ENCODE measurements around the gene ZNF37A. TPM values are rescaled to one million over a fixed set of nuclear protein-coding genes. Genes with fewer than 3 reads are reported as not detected.
"Not testable (repeated sequence)": the region's sequence is repeated elsewhere in the genome, so short reads cannot be mapped to it uniquely, and the experiment has no call there.

Gene ZNF37A
- total RNA-seq, 1 donor from 2014 or later = 20.0 TPM

- no peak for FAIRE-seq
- no peak for DNase-seq (ENCODE audit: low spot score in 2 of 2)
These were observed 52.6 kb downstream of the ZNF37A start for GRCh38 chr10:38146579-38147333.

- FAIRE-seq (no peak), DNase-seq (ENCODE audit: low spot score in 2 of 2) (no peak)
These were observed 53.5 kb downstream of the ZNF37A start for GRCh38 chr10:38147686-38148085.

- not testable (repeated sequence) for FAIRE-seq; DNase-seq (ENCODE audit: low spot score in 2 of 2)
These were observed 56.8 kb downstream of the ZNF37A start for GRCh38 chr10:38150891-38151463.

GRCh38 chr10:38156416-38157269 lies 62.5 kb downstream of the ZNF37A start:
- no peak for DNase-seq (ENCODE audit: low spot score in 2 of 2)
- FAIRE-seq = no peak

GRCh38 chr10:38157270-38157685 lies 63.1 kb downstream of the ZNF37A start:
- FAIRE-seq = no peak
- no peak for DNase-seq (ENCODE audit: low spot score in 2 of 2)

- DNase-seq (ENCODE audit: low spot score in 2 of 2) = no peak
- FAIRE-seq = no peak
These were observed 64.9 kb downstream of the ZNF37A start for GRCh38 chr10:38159004-38159403.

- DNase-seq (ENCODE audit: low spot score in 2 of 2) (no peak), FAIRE-seq (no peak)
These were observed 69.5 kb downstream of the ZNF37A start for GRCh38 chr10:38163617-38164016.

GRCh38 chr10:38174336-38174735 lies 80.2 kb downstream of the ZNF37A start:
- DNase-seq (ENCODE audit: low spot score in 2 of 2) = no peak

GRCh38 chr10:38184477-38184876 lies 90.3 kb downstream of the ZNF37A start:
- FAIRE-seq = no peak

More at GRCh38 chr10:38174336-38174735, 80.2 kb downstream of the ZNF37A start:
- FAIRE-seq = no peak

More at GRCh38 chr10:38184477-38184876, 90.3 kb downstream of the ZNF37A start:
- DNase-seq (ENCODE audit: low spot score in 2 of 2) = no peak

Small RNA genes within 50 kb of the gene (small RNA-seq; reads per million reads assigned to genes)
- gene AL117339.2 (not detected), gene AL161931.1 (not detected), gene FXYD6P2 (not detected)

Other genes with a start within 250 kb of the ZNF37A start
- 67.3 TPM for gene ZNF248, start 236.7 kb upstream of the ZNF37A start, total RNA-seq
- gene ZNF25, start 117.7 kb upstream of the ZNF37A start, total RNA-seq = 66.0 TPM
- gene ZNF33A, start 83.7 kb upstream of the ZNF37A start, total RNA-seq = 64.4 TPM

All from frontal cortex (tissue), 4 donors.